H1 (cell line): ENCODE measurements around the gene DPH6. TPM values are rescaled to one million over a fixed set of nuclear protein-coding genes. Genes with fewer than 3 reads are reported as not detected.

Experiments used
- JUN ChIP-seq: IDR thresholded peaks from 2 replicates; pipeline ENCODE4 v1.6.1; 2011; ENCODE audit warnings: low read depth, mild to moderate bottlenecking, improper control_type of control experiment, low read length
- polyA plus RNA-seq, 7 experiments: library from polyadenylated mRNA; depleted of rRNA in 3 of 7; stranded (reverse) in 5 of 7; unstranded in 2 of 7; fragments of >200 nt in 5 of 7; fragments of 200-250 nt in 2 of 7; gene quantifications; 1 replicate in 5 of 7; 2 replicates in 1 of 7; 4 replicates in 1 of 7; pipeline versions ENCODE4 v1.2.1 to v1.2.3, GENCODE V29; 2011 to 2013; ENCODE audit warnings: missing spikeins in 2 of 7, mixed read lengths in 2 of 7
- total RNA-seq: library from RNA; stranded (reverse); fragmentation: NEBNext Ultra II Directional; extraction: Animal tissue kit (Norgen Biotek cat#: 25700); gene quantifications from 2 replicates; pipeline ENCODE4 v1.2.1, GENCODE V29; 2021
- TF ChIP-seq, protein P1 (sequence below): IDR thresholded peaks from 2 replicates; pipeline ENCODE4 v1.6.1; 2012; ENCODE audit warnings: inconsistent platforms

Gene DPH6
- total and polyA plus RNA-seq, 2 of the 8 experiments (the other 6 are each of a cell fraction or from before 2014, with no cell fraction given): 21.6 to 30.5 TPM

DNA sequence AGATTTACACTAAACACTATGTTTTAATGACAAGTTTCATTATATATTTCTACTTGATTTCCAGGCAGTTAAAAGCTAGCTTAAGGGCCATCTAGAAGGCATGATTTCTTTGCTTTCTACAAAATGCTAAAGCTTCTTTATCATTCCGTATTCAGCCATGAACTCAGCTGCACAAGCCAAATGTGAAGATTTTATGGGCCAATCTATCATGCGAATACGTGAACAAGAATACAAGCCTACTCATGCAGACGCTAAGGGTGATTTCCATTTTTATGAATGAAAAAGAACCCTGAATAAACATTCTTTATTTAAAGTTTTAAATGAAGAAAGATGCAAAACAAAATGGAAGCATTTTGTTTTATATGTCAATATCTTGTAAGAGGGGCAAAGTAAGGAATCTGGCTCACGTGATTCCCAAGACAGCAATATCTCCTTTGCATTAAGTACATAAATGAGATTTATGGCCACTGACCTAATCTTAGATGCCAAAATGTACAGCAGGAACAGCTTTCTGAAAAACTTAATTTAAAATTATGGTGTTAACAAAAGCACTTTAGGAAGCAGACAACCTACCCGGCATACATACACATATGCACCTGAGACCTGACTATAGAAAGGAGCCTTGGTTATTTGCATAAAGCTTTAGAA, 215.8 kb downstream of the DPH6 start (continued):
- TF ChIP-seq, protein P1, sequence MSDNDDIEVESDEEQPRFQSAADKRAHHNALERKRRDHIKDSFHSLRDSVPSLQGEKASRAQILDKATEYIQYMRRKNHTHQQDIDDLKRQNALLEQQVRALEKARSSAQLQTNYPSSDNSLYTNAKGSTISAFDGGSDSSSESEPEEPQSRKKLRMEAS: no peak
- TF ChIP-seq JUN: no peak
- TF ChIP-seq, all 59 proteins: peak for 0
